Loucy (cell line): Measurements from ENCODE around the gene GALNT10.

ENCODE experiments used
- EZH2phosphoT487 ChIP-seq: fragments of 200-600 bp; IDR thresholded peaks from 2 replicates; pipeline ENCODE4 v1.6.1; 2018; ENCODE audit warnings: antibody characterized with exemption, mild to moderate bottlenecking, moderate library complexity, borderline replicate concordance
- TF ChIP-seq, protein P1 (sequence below): fragments of 200-600 bp; sonication (generic); conservative IDR thresholded peaks from 2 replicates; pipeline ENCODE4 v1.5.1; 2014; ENCODE audit warnings: mild to moderate bottlenecking, antibody characterized with exemption, low read length

DNA sequence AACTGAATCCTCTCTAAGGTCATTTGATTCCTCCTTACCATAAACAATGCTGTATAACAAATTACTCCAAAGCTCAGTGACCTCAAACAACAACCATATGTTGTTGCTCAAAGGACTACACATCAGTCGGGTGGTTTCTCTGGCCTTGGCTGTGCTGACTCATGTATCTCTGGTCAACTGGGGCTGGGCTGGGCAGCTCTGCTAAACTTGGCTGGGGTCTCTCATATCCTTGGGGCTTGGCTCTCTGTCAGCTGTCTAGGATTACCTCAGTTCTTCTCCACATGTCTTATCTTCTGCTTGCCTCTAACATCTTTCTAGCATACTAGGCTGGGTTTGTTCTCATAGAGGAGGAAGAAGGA lies 86.4 kb downstream of the GALNT10 start:
- TF ChIP-seq, protein P1, sequence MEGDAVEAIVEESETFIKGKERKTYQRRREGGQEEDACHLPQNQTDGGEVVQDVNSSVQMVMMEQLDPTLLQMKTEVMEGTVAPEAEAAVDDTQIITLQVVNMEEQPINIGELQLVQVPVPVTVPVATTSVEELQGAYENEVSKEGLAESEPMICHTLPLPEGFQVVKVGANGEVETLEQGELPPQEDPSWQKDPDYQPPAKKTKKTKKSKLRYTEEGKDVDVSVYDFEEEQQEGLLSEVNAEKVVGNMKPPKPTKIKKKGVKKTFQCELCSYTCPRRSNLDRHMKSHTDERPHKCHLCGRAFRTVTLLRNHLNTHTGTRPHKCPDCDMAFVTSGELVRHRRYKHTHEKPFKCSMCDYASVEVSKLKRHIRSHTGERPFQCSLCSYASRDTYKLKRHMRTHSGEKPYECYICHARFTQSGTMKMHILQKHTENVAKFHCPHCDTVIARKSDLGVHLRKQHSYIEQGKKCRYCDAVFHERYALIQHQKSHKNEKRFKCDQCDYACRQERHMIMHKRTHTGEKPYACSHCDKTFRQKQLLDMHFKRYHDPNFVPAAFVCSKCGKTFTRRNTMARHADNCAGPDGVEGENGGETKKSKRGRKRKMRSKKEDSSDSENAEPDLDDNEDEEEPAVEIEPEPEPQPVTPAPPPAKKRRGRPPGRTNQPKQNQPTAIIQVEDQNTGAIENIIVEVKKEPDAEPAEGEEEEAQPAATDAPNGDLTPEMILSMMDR = no peak
- TF ChIP-seq EZH2phosphoT487 = no peak
